Measurements from ENCODE around the gene TTC34.

GRCh38 chr1:2607641-2608091 lies 193.8 kb downstream of the TTC34 start:
- TF ChIP-seq CTCF (IDR thresholded peaks at IDR 0.05 in 4 of 5, conservative IDR thresholded peaks at IDR 0.05 in 1 of 5) (no peak), POLR2A (IDR thresholded peaks at IDR 0.05) (no peak)
